Metanephros (tissue), 2 donors: ENCODE data around the gene PTPRR. TPM values are rescaled to one million over a fixed set of nuclear protein-coding genes. Genes with fewer than 3 reads are reported as not detected.

Experiments used
- small RNA-seq: library from RNA; depleted of rRNA; stranded (forward); fragments of <200 nt; gene quantifications from one replicate; pipeline ENCODE3, GENCODE V24; 2014; ENCODE audit warnings: low replicate concordance
- total RNA-seq: library from RNA; depleted of rRNA; stranded (reverse); fragments of >200 nt; gene quantifications from one replicate; pipeline ENCODE4 v1.2.3, GENCODE V29; 2014

Gene PTPRR
- total RNA-seq, result 0.64 TPM

DNA sequence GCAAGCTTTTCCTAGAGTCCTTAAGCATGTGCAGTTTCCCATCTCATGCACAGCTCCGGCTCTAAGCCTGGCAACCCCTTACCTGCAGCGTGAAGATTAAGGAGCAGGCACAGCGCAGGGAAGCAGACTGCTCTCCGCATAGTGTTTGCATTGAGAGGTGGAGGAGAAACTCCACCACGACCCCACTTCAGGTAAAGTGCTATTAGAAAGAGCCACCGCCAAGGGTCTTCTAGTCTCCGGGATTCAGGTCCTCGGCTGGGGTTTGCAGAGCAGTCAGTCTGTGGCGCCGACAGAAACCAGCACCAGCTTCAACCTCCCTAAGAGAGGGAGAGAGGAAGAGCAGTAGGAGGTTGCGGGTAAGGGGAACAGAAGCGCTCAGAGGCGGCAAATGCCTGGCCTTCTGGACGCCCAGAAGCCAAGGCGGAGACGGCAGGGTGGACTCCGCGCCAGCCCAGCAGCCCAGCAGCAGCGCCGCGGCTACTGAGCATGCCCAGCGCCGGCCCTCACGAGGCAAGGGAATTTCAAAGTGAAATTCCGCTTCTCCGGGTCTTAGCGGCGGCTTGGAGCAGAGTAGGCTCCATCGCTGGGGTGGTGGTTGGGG lies at the start of gene PTPRR:
Gene PTPRR, minus strand, starts transcription at position 488 of the 601 bp plus-strand sequence. Its CDS starts 348 bp downstream, at position 140.

DNA sequence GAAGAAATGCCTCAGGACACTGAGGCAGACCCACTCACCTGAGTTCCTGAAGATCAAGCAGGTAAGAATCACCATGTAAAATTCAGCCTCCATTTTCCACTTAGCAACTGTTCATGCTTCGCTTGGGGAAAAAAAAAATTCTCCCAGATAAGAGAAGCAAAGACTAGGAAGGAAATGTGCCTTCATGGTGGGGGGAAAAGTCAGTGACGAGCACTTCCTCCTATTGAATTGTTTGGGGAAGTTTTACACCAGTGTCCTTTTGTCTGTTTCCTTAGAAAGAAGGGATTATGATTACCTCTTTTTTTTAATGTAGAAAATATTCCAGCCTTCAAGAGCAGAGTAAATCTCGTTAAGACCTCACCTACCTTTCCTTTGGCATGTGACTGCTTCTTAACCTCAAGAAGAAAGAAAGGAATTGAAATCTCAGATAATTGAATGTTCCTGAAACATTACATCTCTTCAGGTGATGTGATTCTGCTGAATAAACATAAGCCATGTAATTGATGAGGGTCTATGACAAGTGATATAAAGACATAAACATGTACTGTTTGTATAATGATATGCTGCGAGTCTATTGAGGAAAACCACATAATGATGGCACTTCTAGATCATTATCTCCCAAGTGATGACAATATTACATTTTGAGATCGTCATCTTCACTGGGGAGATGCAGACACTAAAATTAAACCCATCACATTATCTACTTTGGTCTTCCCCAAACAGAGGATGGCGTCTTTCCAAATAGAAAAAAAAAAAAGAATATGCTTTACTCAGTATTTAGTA lies 283.0 kb downstream of the PTPRR start, which contains the start of gene PTPRB:
Gene PTPRB, minus strand, starts transcription at position 127 of the 783 bp plus-strand sequence. Its CDS starts 34 bp downstream, at position 93.

Small RNA genes within 50 kb of the gene (small RNA-seq; reads per million reads assigned to genes)
- gene RF00019, result not detected

Other genes with a start within 250 kb of the PTPRR start
- gene TSPAN8, start 237.3 kb upstream of the PTPRR start, total RNA-seq, result 23.5 TPM